Panc1 (cell line): ENCODE measurements around the gene COPS8.

ENCODE experiments used
- TCF7L2 ChIP-seq: IDR thresholded peaks from 2 replicates; pipeline ENCODE4 v1.6.1; 2011; ENCODE audit warnings: mild to moderate bottlenecking, low read depth, low read length, inconsistent platforms
- TF ChIP-seq, protein P1 (sequence below): fragments of 450-650 bp; IDR thresholded peaks from 2 replicates; pipeline ENCODE4 v1.5.1; 2017; ENCODE audit warnings: mild to moderate bottlenecking

DNA sequence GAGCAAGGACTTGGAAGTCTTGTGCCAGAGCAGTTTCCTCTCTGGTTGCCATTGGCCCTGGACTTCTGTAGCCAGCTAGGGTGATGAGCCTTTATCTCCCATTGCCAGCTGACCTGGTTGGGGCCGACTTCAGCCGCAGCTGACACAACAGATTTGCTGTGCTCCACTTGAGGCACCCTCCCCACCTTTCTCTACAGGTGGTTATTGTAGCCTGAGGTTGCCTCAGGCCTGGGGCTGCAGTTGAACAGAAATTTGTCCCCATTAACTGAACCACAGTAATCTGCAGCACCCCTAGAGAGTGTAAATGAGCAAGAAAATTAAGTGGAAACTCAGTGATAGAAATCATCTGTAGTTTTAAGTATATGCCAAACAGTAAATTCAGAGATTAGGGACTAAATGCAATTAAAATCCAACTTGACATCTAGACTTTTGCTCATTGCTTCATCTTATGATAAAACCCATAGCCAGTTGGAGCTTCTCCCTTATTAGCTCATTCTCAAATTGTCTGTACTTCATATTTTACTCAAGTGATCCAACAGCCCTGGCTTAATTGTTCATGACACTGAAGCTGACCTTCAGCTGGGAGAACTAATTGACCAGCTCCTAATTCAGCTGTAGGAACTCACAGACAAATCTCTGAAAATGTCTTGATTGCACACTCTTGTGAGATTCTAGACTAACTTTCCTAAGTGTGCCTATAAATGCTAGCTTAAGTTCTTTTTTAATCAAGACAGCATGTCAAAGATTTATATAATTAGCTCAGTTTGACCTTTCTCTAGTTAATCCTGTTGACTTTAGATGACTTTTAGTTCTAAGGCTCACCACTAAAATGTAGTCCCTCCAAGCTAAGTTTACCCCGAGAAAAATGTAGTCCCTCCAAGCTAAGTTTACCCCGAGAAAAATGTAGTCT lies 48.9 kb downstream of the COPS8 start:
- TF ChIP-seq, protein P1, sequence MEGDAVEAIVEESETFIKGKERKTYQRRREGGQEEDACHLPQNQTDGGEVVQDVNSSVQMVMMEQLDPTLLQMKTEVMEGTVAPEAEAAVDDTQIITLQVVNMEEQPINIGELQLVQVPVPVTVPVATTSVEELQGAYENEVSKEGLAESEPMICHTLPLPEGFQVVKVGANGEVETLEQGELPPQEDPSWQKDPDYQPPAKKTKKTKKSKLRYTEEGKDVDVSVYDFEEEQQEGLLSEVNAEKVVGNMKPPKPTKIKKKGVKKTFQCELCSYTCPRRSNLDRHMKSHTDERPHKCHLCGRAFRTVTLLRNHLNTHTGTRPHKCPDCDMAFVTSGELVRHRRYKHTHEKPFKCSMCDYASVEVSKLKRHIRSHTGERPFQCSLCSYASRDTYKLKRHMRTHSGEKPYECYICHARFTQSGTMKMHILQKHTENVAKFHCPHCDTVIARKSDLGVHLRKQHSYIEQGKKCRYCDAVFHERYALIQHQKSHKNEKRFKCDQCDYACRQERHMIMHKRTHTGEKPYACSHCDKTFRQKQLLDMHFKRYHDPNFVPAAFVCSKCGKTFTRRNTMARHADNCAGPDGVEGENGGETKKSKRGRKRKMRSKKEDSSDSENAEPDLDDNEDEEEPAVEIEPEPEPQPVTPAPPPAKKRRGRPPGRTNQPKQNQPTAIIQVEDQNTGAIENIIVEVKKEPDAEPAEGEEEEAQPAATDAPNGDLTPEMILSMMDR, result no peak
- no peak for TF ChIP-seq TCF7L2
